Small intestine (tissue), 7 donors: ENCODE data around the gene KHSRP. TPM values are rescaled to one million over a fixed set of nuclear protein-coding genes. Genes with fewer than 3 reads are reported as not detected.

Experiments
- DNase-seq, 2 donors: peaks; one replicate each; pipeline versions ENCODE4 v3.0.0 to v3.0.0-alpha.2; 2013
- FAIRE-seq: peaks from 2 replicates; lab custom pipeline; 2012; peaks lifted over from hg19 to GRCh38; lab: Jason Lieb, UNC
- H3K27ac ChIP-seq, 3 donors: one replicate each; pipeline ENCODE4 v1.5.1; 2013; ENCODE audit warnings: low read length in 2 of 3, mild to moderate bottlenecking in 2 of 3, control low read depth in 1 of 3, inconsistent platforms in 1 of 3, low read depth in 1 of 3, moderate library complexity in 1 of 3
- H3K27me3 ChIP-seq, 3 donors: one replicate each; pipeline ENCODE4 v1.6.1; 2013; ENCODE audit warnings: low read length in 3 of 3, inconsistent platforms in 1 of 3; ENCODE audit not compliant: control insufficient read depth in 3 of 3, insufficient read depth in 3 of 3
- H3K36me3 ChIP-seq, 3 donors: one replicate each; pipeline ENCODE4 v1.6.1; 2013; ENCODE audit warnings: low read length in 3 of 3, inconsistent platforms in 1 of 3, low read depth in 1 of 3, mild to moderate bottlenecking in 1 of 3, moderate library complexity in 1 of 3; ENCODE audit not compliant: control insufficient read depth in 3 of 3, insufficient read depth in 2 of 3
- H3K4me1 ChIP-seq, 3 donors: one replicate each; pipeline ENCODE4 v1.6.1; 2013; ENCODE audit warnings: low read length in 2 of 3, inconsistent platforms in 1 of 3, low read depth in 1 of 3, mild to moderate bottlenecking in 1 of 3, moderate library complexity in 1 of 3; ENCODE audit not compliant: control insufficient read depth in 3 of 3, insufficient read depth in 2 of 3
- H3K4me3 ChIP-seq, 3 donors: one replicate each; pipeline ENCODE4 v1.5.1; 2013; ENCODE audit warnings: low read length in 3 of 3, control low read depth in 1 of 3, inconsistent platforms in 1 of 3, low read depth in 1 of 3, mild to moderate bottlenecking in 1 of 3, moderate library complexity in 1 of 3
- H3K9me3 ChIP-seq, 2 donors: one replicate each; pipeline ENCODE4 v1.6.1; 2013; ENCODE audit warnings: low read depth in 1 of 2, low read length in 1 of 2; ENCODE audit not compliant: control insufficient read depth in 2 of 2, insufficient read depth in 1 of 2
- WGBS, 3 donors: extraction: QIAGEN DNeasy Blood & Tissue Kit; methylation state at CpG; one replicate each; pipeline ENCODE4 v1.1.7; 2013; 5-methylcytosine and 5-hydroxymethylcytosine counted together
- polyA plus RNA-seq, 4 donors: library from polyadenylated mRNA; stranded (reverse) in 3 of 4; unstranded in 1 of 4; fragments of 200-250 nt in 3 of 4; fragments of 120-200 nt in 1 of 4; gene quantifications; one replicate each; pipeline versions ENCODE4 v1.2.1 to v1.2.3, GENCODE V29; 2013
- donor health status: healthy with polysubstance abuse.
- donor health status: control.
- donor health status: control.
- donor health status: Bipolar disorder and iron deficiency.
- donor health status: healthy.

The KHSRP gene
- polyA plus RNA-seq, 4 donors: 80.7 to 257 (median 158) TPM

GRCh38 chr19:6443986-6444385 is 19.4 kb upstream of the KHSRP start:
- DNase-seq: no peak
- Histone ChIP-seq H3K36me3 (peaks cover 0 to 11% (median 2%) of the 10 kb centered on the region in 3 donors), H3K27ac (no peak overlapping the region), H3K4me3 (no peak overlapping the region), H3K27me3 (no peaks in the 10 kb centered on the region), H3K9me3 (peaks cover 0 to 7% of the 10 kb centered on the region in 2 donors), H3K4me1 (no peaks in the 10 kb centered on the region)
- 88 to 94% (median 89%) methylated on average over 13 of the region's 13 CpGs for WGBS, 3 donors
- FAIRE-seq: no peak

GRCh38 chr19:6442087-6442688 is 17.6 kb upstream of the KHSRP start:
- 81 to 86% (median 84%) methylated on average over 12 to 13 of the region's 13 CpGs for WGBS, 3 donors

DNA sequence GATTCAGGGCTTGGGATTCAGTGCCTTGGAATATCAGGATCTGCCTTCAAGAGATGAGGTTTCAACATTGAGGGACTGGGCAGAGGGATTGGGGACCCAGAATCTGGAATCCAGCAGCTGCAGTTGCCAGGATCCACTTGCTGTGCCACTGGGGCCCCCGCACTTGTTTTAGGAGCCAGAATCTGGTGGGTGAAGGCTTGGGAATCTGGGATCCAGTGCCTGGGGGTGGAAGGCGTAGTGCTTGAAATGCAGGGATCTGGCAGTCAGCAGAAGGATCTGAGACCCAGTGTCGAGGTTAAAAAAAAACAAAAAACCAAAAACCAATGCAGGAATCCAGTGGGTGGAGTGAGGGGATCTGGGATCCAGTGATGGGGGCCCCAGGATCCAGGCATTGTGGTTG is 16.3 kb upstream of the KHSRP start:
- Histone ChIP-seq H3K4me3 (no peak overlapping the region), H3K27ac (no peak overlapping the region), H3K9me3 (peaks cover 0 to 7% of the 10 kb centered on the region in 2 donors), H3K4me1 (no peaks in the 10 kb centered on the region), H3K36me3 (peaks cover 0 to 7% (median 2%) of the 10 kb centered on the region in 3 donors), H3K27me3 (no peaks in the 10 kb centered on the region)
- no peak for FAIRE-seq
- WGBS, 3 donors: 77 to 89% (median 84%) methylated on average over 3 of the region's 3 CpGs
- no peak for DNase-seq

More at GRCh38 chr19:6442087-6442688, 17.6 kb upstream of the KHSRP start:
- Histone ChIP-seq H3K27me3 (no peaks in the 10 kb centered on the region), H3K4me3 (no peak overlapping the region), H3K9me3 (peaks cover 0 to 7% of the 10 kb centered on the region in 2 donors), H3K4me1 (no peaks in the 10 kb centered on the region), H3K36me3 (peaks cover 0 to 11% (median 2%) of the 10 kb centered on the region in 3 donors), H3K27ac (no peak overlapping the region)
- no peak for FAIRE-seq
- DNase-seq: no peak

DNA sequence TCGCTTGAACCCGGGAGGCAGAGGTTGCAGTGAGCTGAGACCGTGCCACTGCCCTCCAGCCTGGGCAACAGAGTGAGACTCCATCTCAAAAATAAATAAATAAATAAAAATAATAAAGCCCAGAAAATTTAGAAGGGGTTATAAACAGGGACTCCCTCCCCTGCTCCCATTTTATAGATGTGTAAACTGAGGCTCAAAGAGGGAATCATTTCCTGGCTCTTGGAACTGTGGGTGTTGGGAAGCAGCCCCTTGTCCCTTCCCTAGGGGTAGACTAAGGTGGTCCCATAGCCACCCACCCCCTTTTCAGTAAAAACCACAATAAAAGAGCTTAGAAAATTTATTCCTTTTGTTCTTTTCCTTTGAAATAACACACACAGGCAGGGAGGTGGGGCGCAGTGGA is 15.1 kb upstream of the KHSRP start:
- DNase-seq (no peak), FAIRE-seq (no peak)
- Histone ChIP-seq H3K4me3 (no peak overlapping the region), H3K4me1 (no peaks in the 10 kb centered on the region), H3K27me3 (no peaks in the 10 kb centered on the region), H3K27ac (no peak overlapping the region), H3K9me3 (no peaks in the 10 kb centered on the region), H3K36me3 (peaks cover 0 to 3% (median 0%) of the 10 kb centered on the region in 3 donors)
- 84 to 100% (median 94%) methylated on average over 3 to 4 of the region's 4 CpGs for WGBS, 3 donors

DNA sequence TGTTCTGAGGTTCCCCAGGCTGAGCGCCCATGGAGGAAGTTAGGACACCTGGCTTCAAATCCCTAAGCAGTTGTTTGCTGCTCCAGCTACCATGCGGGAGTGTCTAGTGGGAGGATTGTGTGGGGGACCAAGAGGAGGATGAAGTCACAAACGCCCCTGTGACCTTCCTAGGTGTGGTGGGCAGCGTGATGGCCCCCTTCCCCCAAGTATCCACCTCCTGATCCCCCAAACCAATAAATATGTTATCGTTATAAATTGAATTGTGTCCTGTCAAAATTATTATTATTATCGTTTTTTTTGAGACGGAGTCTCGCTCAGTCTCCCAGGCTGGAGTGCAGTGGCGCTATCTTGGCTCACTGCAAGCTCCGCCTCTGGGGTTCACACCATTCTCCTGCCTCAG is 9.1 kb upstream of the KHSRP start, which contains the start of gene SLC25A41:
TSS of gene SLC25A41 (minus strand) at position 101 of the 400 bp plus-strand sequence. CDS start at position 31, 70 bp downstream.
- DNase-seq: no peak
- FAIRE-seq: no peak

GRCh38 chr19:6433165-6433564 is 8.6 kb upstream of the KHSRP start:
- WGBS, 3 donors: 86 to 89% (median 87%) methylated on average over 11 of the region's 11 CpGs
- H3K27me3 ChIP-seq: peaks cover 0 to 7% (median 0%) of the 10 kb centered on the region in 3 donors
- no peak for FAIRE-seq
- H3K9me3 ChIP-seq: no peaks in the 10 kb centered on the region
- H3K36me3 ChIP-seq: no peaks in the 10 kb centered on the region
- H3K27ac ChIP-seq: no peak overlapping the region
- no peak for DNase-seq
- no peaks in the 10 kb centered on the region for H3K4me1 ChIP-seq
- no peak overlapping the region for H3K4me3 ChIP-seq

More for the DNA sequence above, 9.1 kb upstream of the KHSRP start, which contains the start of gene SLC25A41:
- no peak within 1 kb of the TSS for H3K4me3 ChIP-seq
- H3K27ac ChIP-seq: no peak within 1 kb of the TSS
- H3K36me3 ChIP-seq: no peaks in the 10 kb centered on the region
- no peaks in the 10 kb centered on the region for H3K4me1 ChIP-seq
- peaks cover 0 to 7% (median 0%) of the 10 kb centered on the region in 3 donors for H3K27me3 ChIP-seq
- WGBS, 3 donors: 85 to 92% (median 86%) methylated on average over 10 of the region's 10 CpGs
- no peaks in the 10 kb centered on the region for H3K9me3 ChIP-seq

DNA sequence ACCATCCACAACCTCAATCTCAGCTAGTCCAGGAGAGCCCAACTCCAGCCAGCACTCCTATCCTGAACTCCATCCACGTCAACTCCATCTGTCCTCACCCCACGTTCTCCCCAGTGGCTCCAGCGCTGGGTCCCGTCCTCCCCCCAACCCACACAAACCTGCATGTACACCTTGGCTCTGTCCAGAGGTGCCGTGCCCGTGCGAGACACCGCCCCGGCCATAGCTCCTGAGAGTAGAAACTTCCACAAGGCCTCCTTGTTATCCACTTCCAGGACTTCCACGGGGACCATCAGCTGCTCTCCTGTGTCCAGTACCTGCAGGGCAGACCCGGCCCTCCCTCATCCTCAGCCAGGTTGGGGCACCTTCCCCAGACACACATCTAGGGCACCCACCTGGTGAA is 7.3 kb upstream of the KHSRP start:
- Histone ChIP-seq H3K9me3 (no peaks in the 10 kb centered on the region), H3K4me3 (no peak overlapping the region), H3K36me3 (no peaks in the 10 kb centered on the region), H3K27ac (no peak overlapping the region), H3K4me1 (no peaks in the 10 kb centered on the region), H3K27me3 (peaks cover 0 to 7% (median 0%) of the 10 kb centered on the region in 3 donors)
- DNase-seq (no peak), FAIRE-seq (no peak)
- WGBS, 3 donors: 84 to 92% (median 91%) methylated on average over 11 of the region's 11 CpGs

- Histone ChIP-seq H3K9me3 (peaks cover 0 to 6% of the 10 kb centered on the region in 2 donors), H3K27ac (no peak overlapping the region), H3K4me1 (peaks cover 0 to 6% (median 0%) of the 10 kb centered on the region in 3 donors), H3K27me3 (peaks cover 0 to 7% (median 0%) of the 10 kb centered on the region in 3 donors), H3K36me3 (no peaks in the 10 kb centered on the region), H3K4me3 (no peak overlapping the region)
- no peak for FAIRE-seq
- WGBS, 3 donors: 54 to 56% (median 55%) methylated on average over 15 to 20 of the region's 20 CpGs
- no peak for DNase-seq
Observed at GRCh38 chr19:6429419-6430221, 5.0 kb upstream of the KHSRP start.
